OCI-LY3 (cell line): ENCODE measurements around the gene MMP17.

Experiments
- H2AFZ ChIP-seq: fragments of 200-600, 300-600 bp; shearing (Covaris generic); 2 replicates; pipeline ENCODE4 v1.6.0; 2014; ENCODE audit warnings: antibody characterized with exemption, low read depth, low read length
- H3K27ac ChIP-seq: fragments of 200-600, 300-600 bp; sonication (generic); 2 replicates; pipeline ENCODE4 v1.5.1; 2014; ENCODE audit warnings: mild to moderate bottlenecking, low read length, moderate library complexity, mixed read lengths
- H3K27me3 ChIP-seq: fragments of 200-600, 300-600 bp; sonication (generic); 2 replicates; pipeline ENCODE4 v1.6.1; 2014; ENCODE audit warnings: low read depth, low read length, mixed read lengths
- H3K36me3 ChIP-seq: fragments of 200-600, 300-600 bp; sonication (generic); replicated peaks from 2 replicates; pipeline ENCODE3; 2014; ENCODE audit warnings: low read depth, low read length, mixed read lengths
- H3K4me1 ChIP-seq: fragments of 300-600, 200-600 bp; sonication (generic); 2 replicates; pipeline ENCODE4 v1.6.1; 2014; ENCODE audit warnings: low read length, mixed read lengths
- H3K4me2 ChIP-seq: fragments of 200-600, 300-600 bp; sonication (generic); 2 replicates; pipeline ENCODE4 v1.6.1; 2014; ENCODE audit warnings: low read length, mixed read lengths
- H3K4me3 ChIP-seq: fragments of 300-600, 200-600 bp; sonication (generic); 2 replicates; pipeline ENCODE4 v1.5.1; 2014; ENCODE audit warnings: antibody characterized with exemption, mild to moderate bottlenecking, low read length, moderate library complexity
- H3K79me2 ChIP-seq: fragments of 300-600, 200-600 bp; shearing (Covaris generic); 2 replicates; pipeline ENCODE4 v1.6.1; 2014; ENCODE audit warnings: mild to moderate bottlenecking, low read length, mixed read lengths
- H3K9ac ChIP-seq: fragments of 300-600, 200-600 bp; shearing (Covaris generic); 2 replicates; pipeline ENCODE4 v1.6.0; 2014; ENCODE audit warnings: mild to moderate bottlenecking, low read length, moderate library complexity
- H3K9me3 ChIP-seq: fragments of 200-600, 300-600 bp; shearing (Covaris generic); 2 replicates; pipeline ENCODE4 v1.6.1; 2014; ENCODE audit warnings: low read length, mixed read lengths; ENCODE audit not compliant: insufficient read depth
- H4K20me1 ChIP-seq: fragments of 200-600, 300-600 bp; sonication (generic); 2 replicates; pipeline ENCODE4 v1.6.1; 2016; ENCODE audit warnings: low read length, mixed read lengths; ENCODE audit not compliant: insufficient read depth
- EZH2phosphoT487 ChIP-seq: fragments of 200-600 bp; shearing (Covaris generic); IDR thresholded peaks from 2 replicates; pipeline ENCODE4 v1.6.1; 2018; ENCODE audit warnings: antibody characterized with exemption, mixed run types, low read depth
- TF ChIP-seq, protein P1 (sequence below): fragments of 200-600, 300-600 bp; sonication (generic); IDR thresholded peaks from 2 replicates; pipeline ENCODE4 v1.5.1; 2014; ENCODE audit warnings: antibody characterized with exemption, low read length, low read depth

MMP17 gene

DNA sequence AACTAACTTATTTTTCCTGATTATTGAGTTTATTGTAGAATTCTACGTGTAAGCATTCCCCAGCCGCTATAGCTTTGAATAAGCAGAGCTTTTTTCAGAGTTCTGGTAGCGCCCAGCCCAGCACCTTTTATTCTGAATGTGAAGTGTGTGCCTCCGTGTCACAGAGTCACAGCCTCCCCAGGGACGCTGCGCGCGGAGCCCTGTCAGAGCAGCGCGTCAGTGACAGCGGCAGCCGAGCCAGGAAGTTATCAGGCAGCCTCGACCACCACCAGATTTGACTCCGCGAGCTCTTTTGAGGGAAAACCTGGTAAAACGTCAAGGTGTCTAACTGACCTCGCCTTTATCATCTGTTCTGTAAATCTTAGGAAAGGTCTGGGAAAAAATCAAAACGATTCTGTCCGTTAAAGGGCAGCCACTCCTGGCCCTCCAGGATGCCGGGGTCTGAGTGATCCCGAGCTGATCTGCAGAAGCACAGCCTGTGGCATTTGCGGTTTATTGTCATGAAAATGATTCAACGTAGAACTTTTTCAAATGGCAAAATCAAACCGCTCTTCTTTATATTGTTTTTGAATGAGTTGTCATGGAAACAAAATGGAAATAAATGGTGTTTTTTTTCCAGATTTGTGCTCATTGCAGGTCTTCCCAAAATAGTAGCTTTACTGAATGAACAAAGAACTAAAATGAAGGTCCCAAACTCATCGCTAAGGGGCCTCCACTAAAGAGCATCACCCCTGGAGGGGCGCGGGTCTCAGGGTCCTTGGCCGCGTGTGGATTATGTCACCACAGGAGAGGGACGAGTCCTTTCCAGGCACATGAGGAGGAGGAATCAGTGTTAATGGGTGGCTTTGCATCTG, 43.1 kb upstream of the MMP17 start:
- Histone ChIP-seq H3K4me2 (no peak overlapping the region), H3K9me3 (no peaks in the 10 kb centered on the region), H3K27ac (no peak overlapping the region), H3K4me3 (no peak overlapping the region), H3K9ac (no peak overlapping the region), H3K36me3 (peaks cover 59% of the 10 kb centered on the region), H3K79me2 (no peaks in the 10 kb centered on the region), H3K27me3 (no peaks in the 10 kb centered on the region), H4K20me1 (peaks cover 7% of the 10 kb centered on the region; the same call in 1 of the 2 replicates), H3K4me1 (peaks cover 26% of the 10 kb centered on the region), H2AFZ (no peak overlapping the region)
- TF ChIP-seq, protein P1, sequence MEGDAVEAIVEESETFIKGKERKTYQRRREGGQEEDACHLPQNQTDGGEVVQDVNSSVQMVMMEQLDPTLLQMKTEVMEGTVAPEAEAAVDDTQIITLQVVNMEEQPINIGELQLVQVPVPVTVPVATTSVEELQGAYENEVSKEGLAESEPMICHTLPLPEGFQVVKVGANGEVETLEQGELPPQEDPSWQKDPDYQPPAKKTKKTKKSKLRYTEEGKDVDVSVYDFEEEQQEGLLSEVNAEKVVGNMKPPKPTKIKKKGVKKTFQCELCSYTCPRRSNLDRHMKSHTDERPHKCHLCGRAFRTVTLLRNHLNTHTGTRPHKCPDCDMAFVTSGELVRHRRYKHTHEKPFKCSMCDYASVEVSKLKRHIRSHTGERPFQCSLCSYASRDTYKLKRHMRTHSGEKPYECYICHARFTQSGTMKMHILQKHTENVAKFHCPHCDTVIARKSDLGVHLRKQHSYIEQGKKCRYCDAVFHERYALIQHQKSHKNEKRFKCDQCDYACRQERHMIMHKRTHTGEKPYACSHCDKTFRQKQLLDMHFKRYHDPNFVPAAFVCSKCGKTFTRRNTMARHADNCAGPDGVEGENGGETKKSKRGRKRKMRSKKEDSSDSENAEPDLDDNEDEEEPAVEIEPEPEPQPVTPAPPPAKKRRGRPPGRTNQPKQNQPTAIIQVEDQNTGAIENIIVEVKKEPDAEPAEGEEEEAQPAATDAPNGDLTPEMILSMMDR = no peak
- TF ChIP-seq EZH2phosphoT487 = no peak

DNA sequence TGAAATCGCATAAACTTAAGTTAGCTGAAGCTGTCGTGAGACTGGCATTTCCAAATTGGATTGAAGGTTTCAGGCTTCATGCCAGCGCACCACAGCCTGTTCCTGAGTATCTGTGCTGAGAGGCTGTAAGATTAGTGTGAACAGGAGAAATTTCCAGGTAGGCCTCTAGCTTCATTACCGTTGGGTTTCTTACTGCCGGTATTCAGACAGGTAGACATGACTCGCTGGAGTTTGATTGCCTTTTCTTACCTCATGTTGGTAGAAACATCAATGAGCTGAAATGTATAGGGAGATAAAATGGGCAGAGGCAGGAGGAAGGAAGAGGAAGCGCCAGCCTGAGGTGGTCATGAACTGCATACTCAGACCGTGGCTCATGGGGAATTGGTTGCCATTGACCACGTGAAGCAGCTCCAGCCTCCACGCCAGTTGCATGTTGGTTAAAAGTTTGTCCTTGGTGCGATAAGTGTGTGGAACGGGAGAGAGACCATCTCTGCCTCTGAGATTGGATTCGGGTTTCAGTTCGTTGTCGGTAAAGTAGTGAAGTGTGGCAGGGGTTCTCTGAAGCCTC, 42.3 kb upstream of the MMP17 start:
- TF ChIP-seq EZH2phosphoT487 = no peak
- TF ChIP-seq, protein P1 = no peak
- no peaks in the 10 kb centered on the region for H3K79me2 ChIP-seq
- peaks cover 7% of the 10 kb centered on the region; the same call in 1 of the 2 replicates for H4K20me1 ChIP-seq
- H3K9ac ChIP-seq = no peak overlapping the region
- H3K36me3 ChIP-seq = peaks cover 62% of the 10 kb centered on the region
- H3K27me3 ChIP-seq = no peaks in the 10 kb centered on the region
- no peaks in the 10 kb centered on the region for H3K9me3 ChIP-seq
- H3K4me2 ChIP-seq = no peak overlapping the region
- no peak overlapping the region for H3K4me3 ChIP-seq
- no peak overlapping the region for H2AFZ ChIP-seq
- peaks cover 26% of the 10 kb centered on the region for H3K4me1 ChIP-seq
- H3K27ac ChIP-seq = no peak overlapping the region

DNA sequence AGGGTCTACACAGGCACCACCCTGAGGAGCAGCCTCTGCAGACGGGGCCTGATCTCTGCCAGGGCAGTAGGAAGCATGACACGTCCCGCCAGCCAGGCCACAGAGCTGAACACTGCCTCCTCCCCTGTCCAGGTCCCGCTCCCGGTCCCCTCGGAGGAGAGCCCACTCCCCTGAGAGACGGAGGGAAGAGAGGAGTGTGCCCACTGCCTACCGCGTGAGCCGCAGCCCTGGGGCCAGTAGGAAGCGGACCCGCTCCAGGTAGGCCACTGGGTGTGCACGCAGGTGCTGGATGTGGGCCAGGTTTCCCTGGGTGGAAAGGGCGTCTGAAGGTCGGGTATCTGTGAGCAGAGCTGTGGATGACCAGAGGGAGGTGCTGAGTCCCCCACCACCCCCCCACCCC, 41.9 kb upstream of the MMP17 start:
- TF ChIP-seq EZH2phosphoT487 = no peak
- TF ChIP-seq, protein P1 = no peak
- H2AFZ ChIP-seq = no peak overlapping the region
- H3K4me1 ChIP-seq = peaks cover 26% of the 10 kb centered on the region
- no peak overlapping the region for H3K4me2 ChIP-seq
- no peak overlapping the region for H3K27ac ChIP-seq
- no peaks in the 10 kb centered on the region for H3K79me2 ChIP-seq
- no peak overlapping the region for H3K4me3 ChIP-seq
- H3K9me3 ChIP-seq = no peaks in the 10 kb centered on the region
- peaks cover 7% of the 10 kb centered on the region; the same call in 1 of the 2 replicates for H4K20me1 ChIP-seq
- peaks cover 63% of the 10 kb centered on the region for H3K36me3 ChIP-seq
- no peaks in the 10 kb centered on the region for H3K27me3 ChIP-seq
- H3K9ac ChIP-seq = no peak overlapping the region

DNA sequence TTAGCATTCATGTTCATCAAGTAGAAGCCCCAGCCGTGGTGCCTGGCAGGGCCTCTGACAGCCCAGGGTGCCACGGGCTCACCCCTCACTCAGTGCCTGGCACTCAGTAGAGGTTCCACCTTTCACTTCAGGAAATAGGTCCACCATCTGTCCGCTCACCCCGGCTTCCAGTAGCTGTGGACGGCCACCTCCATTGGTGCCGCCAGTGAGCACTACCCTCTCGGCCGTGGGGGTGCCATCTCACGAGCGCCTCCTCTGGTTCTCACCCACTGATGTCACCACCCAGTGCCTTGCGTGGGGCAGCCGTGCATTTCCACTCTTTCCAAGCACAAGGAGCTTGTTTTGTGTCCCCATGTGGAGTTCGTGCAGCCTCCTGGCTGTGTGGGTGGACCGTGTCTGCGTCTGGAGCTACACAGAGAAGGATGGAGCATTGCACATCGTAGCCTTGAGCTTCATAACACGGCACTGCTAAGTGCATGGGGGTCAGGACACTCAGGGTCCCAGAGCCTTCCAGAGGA, 41.0 kb upstream of the MMP17 start:
- Histone ChIP-seq H3K27ac (no peak overlapping the region), H3K79me2 (no peaks in the 10 kb centered on the region), H3K9me3 (no peaks in the 10 kb centered on the region), H3K36me3 (peaks cover 58% of the 10 kb centered on the region), H3K4me3 (no peak overlapping the region), H3K4me2 (no peak overlapping the region), H3K9ac (no peak overlapping the region), H2AFZ (no peak overlapping the region), H3K4me1 (peaks cover 22% of the 10 kb centered on the region), H4K20me1 (peaks cover 7% of the 10 kb centered on the region; the same call in 1 of the 2 replicates), H3K27me3 (no peaks in the 10 kb centered on the region)
- TF ChIP-seq, protein P1 = no peak
- no peak for TF ChIP-seq EZH2phosphoT487
